NT2/D1 (cell line): ENCODE data around the gene SNX27.

ENCODE experiments used
- SUZ12 ChIP-seq: IDR thresholded peaks from 2 replicates; pipeline ENCODE4 v1.6.1; 2011; ENCODE audit not compliant: insufficient read length, insufficient read depth; ENCODE audit errors: extremely low read depth
- YY1 ChIP-seq: IDR thresholded peaks from 2 replicates; pipeline ENCODE4 v1.6.1; 2011; ENCODE audit not compliant: insufficient read length, insufficient read depth
- ZNF274 ChIP-seq: IDR thresholded peaks from 2 replicates; pipeline ENCODE4 v1.6.1; 2011; ENCODE audit warnings: mild to moderate bottlenecking, low read depth, low read length

GRCh38 chr1:151581921-151582320 lies 29.9 kb upstream of the SNX27 start:
- TF ChIP-seq YY1, result no peak
- TF ChIP-seq ZNF274, result no peak
- no peak for TF ChIP-seq SUZ12
